Ishikawa (cell line): Measurements from ENCODE around the gene PGAP3.

Experiments used
- CEBPB ChIP-seq: IDR thresholded peaks from 2 replicates; pipeline ENCODE4 v1.6.1; 2012
- CREB1 ChIP-seq: IDR thresholded peaks from 2 replicates; pipeline ENCODE4 v1.6.1; 2012; ENCODE audit warnings: low read depth
- EGR1 ChIP-seq: IDR thresholded peaks from 2 replicates; pipeline ENCODE4 v1.6.1; 2012
- EP300 ChIP-seq: IDR thresholded peaks from 2 replicates; pipeline ENCODE4 v1.6.1; 2012; ENCODE audit warnings: borderline replicate concordance
- FOXM1 ChIP-seq: IDR thresholded peaks from 2 replicates; pipeline ENCODE4 v1.6.1; 2012; ENCODE audit warnings: low read depth, borderline replicate concordance
- MAX ChIP-seq: IDR thresholded peaks from 2 replicates; pipeline ENCODE4 v1.6.1; 2012
- NFIC ChIP-seq: IDR thresholded peaks from 2 replicates; pipeline ENCODE4 v1.6.1; 2012
- RAD21 ChIP-seq: IDR thresholded peaks from 2 replicates; pipeline ENCODE4 v1.6.1; 2012; ENCODE audit warnings: low read depth
- TAF1 ChIP-seq: IDR thresholded peaks from 2 replicates; pipeline ENCODE4 v1.6.1; 2012; ENCODE audit warnings: low read depth, mild to moderate bottlenecking
- TCF12 ChIP-seq: IDR thresholded peaks from 2 replicates; pipeline ENCODE4 v1.6.1; 2012; ENCODE audit warnings: low read depth
- TEAD4 ChIP-seq: IDR thresholded peaks from 2 replicates; pipeline ENCODE4 v1.6.1; 2012
- YY1 ChIP-seq: IDR thresholded peaks from 2 replicates; pipeline ENCODE4 v1.6.1; 2012; ENCODE audit warnings: low read depth
- ZBTB7A ChIP-seq: IDR thresholded peaks from 2 replicates; pipeline ENCODE4 v1.6.1; 2012; ENCODE audit warnings: low read depth
- TF ChIP-seq, protein P1 (sequence below): IDR thresholded peaks from 2 replicates; pipeline ENCODE4 v1.6.1; 2012; ENCODE audit warnings: low read depth, mild to moderate bottlenecking

DNA sequence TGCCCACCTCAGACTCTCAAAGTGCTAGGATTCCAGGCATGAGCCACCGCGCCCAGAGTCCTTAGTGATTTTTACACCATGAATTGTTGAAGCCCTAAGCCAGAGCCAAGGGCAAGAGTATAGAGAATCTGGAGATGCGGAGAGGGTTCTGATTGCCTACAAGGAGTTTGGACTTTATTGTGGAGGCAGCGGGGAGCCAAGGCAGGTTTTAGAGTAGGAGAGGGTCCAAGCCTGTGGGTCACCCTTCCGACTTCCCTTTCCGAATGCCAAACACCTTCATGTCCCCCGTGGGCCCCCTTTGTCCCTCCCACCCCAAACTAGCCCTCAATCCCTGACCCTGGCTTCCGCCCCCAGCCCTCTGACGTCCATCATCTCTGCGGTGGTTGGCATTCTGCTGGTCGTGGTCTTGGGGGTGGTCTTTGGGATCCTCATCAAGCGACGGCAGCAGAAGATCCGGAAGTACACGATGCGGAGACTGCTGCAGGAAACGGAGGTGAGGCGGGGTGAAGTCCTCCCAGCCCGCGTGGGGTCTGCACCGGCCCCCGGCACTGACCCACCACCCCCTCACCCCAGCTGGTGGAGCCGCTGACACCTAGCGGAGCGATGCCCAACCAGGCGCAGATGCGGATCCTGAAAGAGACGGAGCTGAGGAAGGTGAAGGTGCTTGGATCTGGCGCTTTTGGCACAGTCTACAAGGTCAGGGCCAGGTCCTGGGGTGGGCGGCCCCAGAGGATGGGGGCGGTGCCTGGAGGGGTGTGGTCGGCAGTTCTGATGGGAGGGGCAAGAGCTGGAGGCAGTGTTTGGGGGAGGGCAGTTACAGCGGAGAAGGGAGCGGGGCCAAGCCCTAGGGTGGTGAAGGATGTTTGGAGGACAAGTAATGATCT is 35.4 kb upstream of the PGAP3 start:
- TF ChIP-seq CEBPB (no peak), RAD21 (no peak), EP300 (no peak), YY1 (no peak), EGR1 (no peak), MAX (no peak), TEAD4 (no peak), NFIC (no peak), TAF1 (no peak), FOXM1 (no peak), CREB1 (no peak), ZBTB7A (no peak), TCF12 (no peak)
- TF ChIP-seq, protein P1, sequence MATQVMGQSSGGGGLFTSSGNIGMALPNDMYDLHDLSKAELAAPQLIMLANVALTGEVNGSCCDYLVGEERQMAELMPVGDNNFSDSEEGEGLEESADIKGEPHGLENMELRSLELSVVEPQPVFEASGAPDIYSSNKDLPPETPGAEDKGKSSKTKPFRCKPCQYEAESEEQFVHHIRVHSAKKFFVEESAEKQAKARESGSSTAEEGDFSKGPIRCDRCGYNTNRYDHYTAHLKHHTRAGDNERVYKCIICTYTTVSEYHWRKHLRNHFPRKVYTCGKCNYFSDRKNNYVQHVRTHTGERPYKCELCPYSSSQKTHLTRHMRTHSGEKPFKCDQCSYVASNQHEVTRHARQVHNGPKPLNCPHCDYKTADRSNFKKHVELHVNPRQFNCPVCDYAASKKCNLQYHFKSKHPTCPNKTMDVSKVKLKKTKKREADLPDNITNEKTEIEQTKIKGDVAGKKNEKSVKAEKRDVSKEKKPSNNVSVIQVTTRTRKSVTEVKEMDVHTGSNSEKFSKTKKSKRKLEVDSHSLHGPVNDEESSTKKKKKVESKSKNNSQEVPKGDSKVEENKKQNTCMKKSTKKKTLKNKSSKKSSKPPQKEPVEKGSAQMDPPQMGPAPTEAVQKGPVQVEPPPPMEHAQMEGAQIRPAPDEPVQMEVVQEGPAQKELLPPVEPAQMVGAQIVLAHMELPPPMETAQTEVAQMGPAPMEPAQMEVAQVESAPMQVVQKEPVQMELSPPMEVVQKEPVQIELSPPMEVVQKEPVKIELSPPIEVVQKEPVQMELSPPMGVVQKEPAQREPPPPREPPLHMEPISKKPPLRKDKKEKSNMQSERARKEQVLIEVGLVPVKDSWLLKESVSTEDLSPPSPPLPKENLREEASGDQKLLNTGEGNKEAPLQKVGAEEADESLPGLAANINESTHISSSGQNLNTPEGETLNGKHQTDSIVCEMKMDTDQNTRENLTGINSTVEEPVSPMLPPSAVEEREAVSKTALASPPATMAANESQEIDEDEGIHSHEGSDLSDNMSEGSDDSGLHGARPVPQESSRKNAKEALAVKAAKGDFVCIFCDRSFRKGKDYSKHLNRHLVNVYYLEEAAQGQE, result no peak
